Measurements from ENCODE around the gene PITPNC1.

DNA sequence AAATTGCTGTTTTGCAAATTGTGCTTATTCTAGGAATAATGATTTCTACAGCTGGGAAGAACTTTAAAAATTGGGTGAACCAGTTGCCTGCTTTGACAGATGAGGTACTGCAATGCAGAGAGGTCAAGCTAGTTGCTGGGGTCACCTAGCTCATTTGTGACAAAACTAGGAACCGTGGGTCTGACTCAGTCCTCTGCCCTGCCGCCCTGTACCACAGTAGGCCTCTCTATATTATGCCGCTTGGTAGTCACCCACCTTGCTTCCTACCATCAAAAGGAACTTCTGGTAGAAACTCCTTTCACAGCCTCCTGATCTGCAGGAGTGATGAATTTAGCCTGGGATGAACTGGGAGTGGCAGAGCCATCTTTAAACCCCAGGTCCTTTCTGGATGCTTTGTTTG lies 105.7 kb downstream of the PITPNC1 start:
- no peak for TF ChIP-seq EZH2 (IDR thresholded peaks at IDR 0.05; ENCODE audit: insufficient read depth, poor library complexity, severe bottlenecking)
- TF ChIP-seq EZH2phosphoT487 (IDR thresholded peaks at IDR 0.05; ENCODE audit: insufficient read depth, low read depth) = no peak

All from GM23248 (cell line).